ENCODE results near the gene CSRNP3.

GRCh38 chr2:165666605-165667004, 197.1 kb downstream of the CSRNP3 start:
- no peak for TF ChIP-seq POLR2A (IDR thresholded peaks at IDR 0.05; ENCODE audit: low read depth, low read length)
- no peak for TF ChIP-seq POLR2AphosphoS5 (IDR thresholded peaks at IDR 0.05; ENCODE audit: low read depth, low read length)
- no peak for TF ChIP-seq TAF1 (IDR thresholded peaks at IDR 0.05; ENCODE audit: borderline replicate concordance, low read depth, low read length)
